ENCODE measurements around the gene RFX3.
A peak's percentile ranks its signal among the peaks of the same experiment; 100 is the strongest.

The RFX3 gene

GRCh38 chr9:3478549-3478953 is 47.2 kb downstream of the RFX3 start:
- DNase-seq (ENCODE audit: low read depth in 2 of 2, low spot score in 1 of 2), result no peak

DNA sequence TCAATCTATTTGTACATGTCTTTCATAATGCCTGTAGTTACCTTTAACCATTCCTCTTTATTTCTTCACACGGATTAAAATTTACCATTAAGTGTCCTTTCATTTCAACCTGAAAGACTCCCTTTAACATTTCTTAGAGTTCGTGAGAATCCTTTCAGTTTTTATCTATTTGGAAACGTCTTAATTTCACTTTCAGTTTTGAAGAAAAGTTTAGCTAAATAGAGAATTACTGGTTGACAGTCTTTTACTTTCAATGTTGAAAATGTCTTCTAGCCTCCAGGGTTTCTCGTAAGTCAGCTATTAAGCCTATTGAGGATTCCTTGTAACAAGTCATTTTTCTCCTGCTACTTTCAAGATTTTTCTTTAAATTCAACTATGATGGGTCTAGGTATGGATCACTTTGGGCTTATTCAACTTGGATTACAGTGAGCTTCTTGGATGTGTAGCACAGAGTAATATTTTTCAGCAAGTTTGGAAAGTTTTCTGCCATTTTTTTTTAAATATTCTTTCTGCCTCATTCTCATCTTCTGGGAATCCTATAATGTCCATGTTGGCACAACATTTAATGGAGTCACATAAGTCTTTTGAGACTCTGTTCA is 48.5 kb downstream of the RFX3 start:
- DNase-seq (ENCODE audit: low read depth in 2 of 2, low spot score in 1 of 2), result no peak

DNA sequence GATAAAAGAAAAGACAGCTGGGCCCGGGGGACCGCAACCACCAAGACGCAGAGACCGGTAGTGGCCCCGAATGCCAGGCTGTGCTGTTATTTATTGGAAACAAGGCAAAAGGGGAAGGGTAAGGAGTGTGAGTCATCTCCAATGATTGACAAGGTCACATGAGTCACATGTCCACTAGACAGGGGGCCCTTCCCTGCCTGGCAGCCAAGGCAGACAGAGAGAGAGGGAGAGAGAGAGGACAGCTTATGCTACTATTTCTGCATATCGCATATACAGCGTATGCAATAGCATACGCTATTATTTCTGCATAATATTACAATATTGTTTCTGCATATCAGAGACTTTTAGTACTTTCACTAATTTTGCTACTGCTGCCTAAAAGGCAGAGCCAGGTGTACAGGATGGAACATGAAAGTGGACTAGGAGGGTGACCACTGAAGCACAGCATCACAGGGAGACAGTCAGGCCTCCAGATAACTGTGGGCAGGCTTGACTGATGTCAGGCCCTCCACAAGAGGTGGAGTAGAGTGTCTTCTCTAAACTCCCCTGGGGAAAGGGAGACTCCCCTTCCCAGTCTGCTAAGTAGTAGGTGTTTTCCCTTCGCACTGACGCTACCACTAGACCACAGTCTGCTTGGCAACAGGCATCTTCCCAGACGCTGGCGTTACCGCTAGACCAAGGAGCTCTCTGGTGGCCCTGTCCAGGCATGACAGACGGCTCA is 50.3 kb downstream of the RFX3 start:
- DNase-seq (ENCODE audit: low read depth in 2 of 2, low spot score in 1 of 2), result no peak

DNA sequence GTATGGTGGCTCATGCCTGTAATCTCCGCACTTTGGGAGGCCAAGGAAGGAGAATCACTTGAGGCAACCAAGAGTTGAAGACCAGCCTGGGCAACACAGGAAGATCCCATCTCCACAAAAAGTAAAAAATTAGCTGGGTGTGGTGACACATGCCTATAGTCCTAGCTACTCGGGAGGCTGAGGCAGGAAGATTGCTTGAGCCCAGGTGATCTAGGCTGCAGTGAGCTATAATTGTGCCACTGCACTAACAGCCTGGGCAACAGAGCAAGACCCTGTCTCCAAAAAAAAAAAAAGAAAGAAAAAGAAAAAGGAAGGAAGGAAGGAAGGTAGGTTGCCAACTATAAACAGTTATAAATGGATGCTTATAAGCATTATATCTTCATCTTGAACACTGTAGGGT is 51.0 kb downstream of the RFX3 start:
- DNase-seq (ENCODE audit: low read depth in 2 of 2, low spot score in 1 of 2), result no peak

DNA sequence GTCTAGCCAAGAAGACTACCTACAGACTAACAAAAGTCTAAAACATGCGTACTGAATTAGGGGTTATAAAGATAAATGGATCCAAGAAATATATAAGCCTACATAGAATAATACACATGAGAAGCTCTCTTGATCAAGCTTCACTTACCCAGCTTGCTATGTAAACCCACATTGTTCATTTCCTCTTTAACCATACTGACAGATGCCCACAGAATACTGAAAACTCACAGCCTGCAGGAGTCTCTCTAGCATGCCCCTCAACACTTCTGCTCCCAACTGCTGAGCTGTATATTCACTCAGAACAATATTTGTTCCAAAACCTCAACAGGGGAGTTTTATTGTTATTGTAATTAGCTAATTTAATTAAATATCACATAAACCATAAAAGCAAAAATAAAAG is 52.4 kb downstream of the RFX3 start:
- DNase-seq (ENCODE audit: low read depth in 2 of 2, low spot score in 1 of 2), result no peak

DNA sequence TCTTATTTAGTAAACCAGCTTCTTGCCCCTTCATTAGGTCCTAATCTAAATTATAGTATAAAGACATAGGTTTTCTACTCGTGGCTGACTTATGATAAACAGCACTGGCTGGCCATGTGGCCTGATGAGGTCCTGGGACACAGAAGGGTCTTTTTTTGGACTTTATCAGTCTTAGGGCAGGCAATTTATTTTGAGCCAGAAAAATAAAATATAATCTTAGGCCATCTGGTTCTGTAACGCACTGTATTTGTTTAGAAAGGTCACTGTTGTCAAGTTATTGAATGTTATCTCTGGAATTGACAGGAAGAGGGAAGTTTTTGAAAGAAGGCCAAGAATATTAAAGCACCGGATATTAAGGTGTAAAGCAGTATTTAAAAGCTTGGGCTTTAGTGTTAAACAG is 53.9 kb downstream of the RFX3 start:
- no peak for DNase-seq (ENCODE audit: low read depth in 2 of 2, low spot score in 1 of 2)

DNA sequence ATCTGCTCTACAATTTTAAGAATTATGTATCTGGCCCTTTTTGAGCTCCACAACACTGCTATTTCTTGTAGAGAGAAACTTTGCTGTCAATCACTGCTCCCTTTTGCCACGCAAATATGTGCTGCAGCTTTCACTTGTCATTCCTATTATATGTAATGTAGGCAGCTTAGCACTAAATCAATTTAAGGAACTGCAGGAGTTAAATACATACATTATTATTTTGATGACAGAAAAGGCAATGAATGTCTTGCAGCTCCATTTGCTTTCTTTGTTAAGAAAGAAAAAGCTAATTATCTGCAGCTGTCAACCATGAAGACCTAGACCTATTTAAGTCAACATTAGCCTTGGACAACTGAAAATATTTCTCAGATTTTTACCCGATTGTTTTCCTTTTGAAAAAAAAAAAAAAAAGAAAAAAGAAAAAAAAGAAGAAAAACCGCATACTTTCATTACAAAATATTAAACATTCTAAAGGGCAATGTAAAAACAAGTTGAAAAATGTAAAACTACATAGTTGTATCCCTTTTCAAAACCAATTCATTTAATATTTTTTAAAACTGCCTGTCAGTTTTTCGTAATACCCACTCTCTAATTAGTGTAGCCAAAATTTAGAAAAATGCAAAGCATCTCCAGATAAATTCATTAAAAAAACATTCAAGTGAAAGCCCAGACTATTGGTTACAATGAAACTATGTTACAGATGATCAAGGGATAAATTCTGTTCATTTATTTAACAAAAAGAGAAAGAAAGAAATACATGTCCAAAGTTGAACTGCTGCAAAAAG is 57.2 kb downstream of the RFX3 start:
- DNase-seq (ENCODE audit: low read depth in 2 of 2, low spot score in 1 of 2), result no peak

DNA sequence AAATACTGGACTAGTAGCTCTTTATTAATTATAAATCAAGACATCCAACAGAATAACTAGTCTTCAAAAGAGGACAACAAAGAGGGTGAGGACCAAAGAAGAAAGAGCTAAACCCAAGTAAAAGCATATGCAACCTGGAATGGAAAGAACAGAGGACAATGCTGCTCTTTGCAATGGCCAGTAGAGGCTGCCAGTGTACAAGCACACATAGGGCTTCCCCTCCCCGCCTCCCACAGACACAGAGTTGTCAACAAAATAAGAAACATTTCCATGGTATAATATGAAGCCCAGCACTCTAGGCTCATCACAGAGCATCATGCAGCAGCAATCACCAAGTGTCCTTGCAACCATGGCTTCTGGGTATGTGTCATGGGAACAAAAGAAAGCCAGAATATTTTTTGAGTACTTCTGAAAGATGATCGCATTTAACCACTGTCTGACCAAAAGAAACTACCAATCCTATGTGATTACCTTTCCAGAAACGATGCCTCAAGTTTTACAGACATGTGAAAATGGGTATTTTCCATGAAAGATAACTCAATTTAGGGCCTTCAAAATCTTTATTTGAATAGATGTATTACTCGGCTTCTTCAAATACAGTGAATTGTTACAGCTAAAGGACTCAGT is 58.1 kb downstream of the RFX3 start:
- DNase-seq (ENCODE audit: low read depth in 2 of 2, low spot score in 1 of 2), result peak; percentile 15 to 20

GRCh38 chr9:3464033-3464638 is 61.7 kb downstream of the RFX3 start:
- no peak for DNase-seq (ENCODE audit: low read depth in 2 of 2, low spot score in 1 of 2)

DNA sequence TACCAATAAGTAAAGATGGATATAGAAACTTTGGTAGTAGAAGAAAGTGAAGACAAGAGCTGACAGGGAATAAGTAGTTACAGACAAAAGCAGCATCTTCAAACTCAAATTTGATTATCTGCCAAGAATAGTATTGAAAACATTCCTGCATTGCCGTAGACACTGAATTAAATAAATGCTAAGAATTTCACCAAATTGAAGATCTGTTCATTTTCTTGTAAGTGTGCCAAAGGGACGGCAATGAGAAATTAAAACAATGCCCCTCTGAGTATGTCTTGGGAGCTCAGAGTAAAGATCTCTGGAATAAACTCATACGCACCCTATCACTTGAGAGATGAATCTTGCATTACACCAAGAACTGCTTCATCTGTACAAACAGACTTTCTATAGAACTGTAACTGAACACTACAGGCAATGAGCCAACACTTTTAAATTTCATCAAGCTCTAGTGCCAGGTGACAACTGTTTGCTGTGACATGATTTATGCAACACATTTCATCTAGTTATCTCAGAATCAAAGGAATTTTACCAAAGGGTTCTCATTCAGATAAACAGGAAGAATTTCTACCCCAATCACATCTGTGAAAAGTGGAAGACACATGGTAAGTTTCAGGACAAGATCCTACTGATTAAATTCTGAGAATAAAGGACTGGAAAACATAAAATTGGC is 66.9 kb downstream of the RFX3 start:
- DNase-seq (ENCODE audit: low read depth in 2 of 2, low spot score in 1 of 2), result no peak

DNA sequence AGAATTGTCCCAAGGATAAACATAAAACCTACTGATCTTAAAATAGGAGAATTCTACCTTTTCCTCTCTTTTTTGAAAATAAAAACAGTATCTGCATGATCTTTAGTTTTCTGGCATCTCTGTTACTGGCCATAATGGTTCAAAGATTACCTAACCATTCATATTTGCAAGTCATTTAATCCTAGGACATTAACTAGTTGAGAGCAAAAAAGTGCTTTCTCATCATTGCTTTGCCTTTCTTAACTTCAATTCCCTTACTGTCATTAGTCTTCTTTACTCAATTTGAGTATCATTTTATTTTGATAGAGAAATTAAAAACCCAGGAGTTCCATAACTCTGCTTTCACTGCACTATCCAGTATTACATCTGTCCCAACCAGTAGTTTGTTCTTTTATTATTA is 68.6 kb downstream of the RFX3 start:
- DNase-seq (ENCODE audit: low read depth in 2 of 2, low spot score in 1 of 2), result no peak

DNA sequence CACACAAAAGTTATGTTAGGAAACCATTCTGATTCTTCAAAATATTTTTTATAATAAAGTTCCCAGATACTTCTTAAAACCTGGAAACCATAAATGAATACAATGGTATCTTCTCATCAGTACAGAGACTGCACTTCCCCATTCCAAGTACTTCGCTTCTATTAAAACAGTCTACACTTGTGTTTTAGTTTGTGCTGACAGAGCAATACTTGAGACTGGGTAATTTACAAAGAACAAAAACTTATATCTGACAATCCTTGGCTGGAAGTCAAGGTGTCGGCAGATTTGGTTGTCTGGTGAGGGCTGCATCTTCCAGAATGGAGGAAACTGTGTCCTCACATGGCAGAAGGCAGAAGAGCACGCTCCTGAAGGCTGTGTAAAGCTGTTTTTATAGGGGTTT is 70.1 kb downstream of the RFX3 start:
- no peak for DNase-seq (ENCODE audit: low read depth in 2 of 2, low spot score in 1 of 2)

DNA sequence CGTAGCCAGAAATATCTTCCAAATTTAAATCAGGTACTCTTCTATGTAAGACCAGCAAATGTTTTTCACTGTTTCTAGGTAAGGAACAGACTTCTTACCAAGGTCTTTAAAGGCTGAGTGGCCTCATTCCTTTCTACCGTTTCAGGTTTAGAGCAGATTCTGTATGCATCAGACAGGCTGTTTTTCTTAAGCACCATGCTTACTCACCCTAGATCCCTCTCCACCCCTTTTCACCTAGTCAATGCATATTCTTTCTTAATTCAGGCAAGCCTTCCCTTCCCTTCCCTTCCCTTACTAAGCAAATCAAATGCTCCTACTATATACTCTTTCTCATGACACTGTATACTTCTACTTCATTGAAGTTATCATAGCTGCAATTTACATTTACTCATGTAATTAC is 70.7 kb downstream of the RFX3 start:
- no peak for DNase-seq (ENCODE audit: low read depth in 2 of 2, low spot score in 1 of 2)

DNA sequence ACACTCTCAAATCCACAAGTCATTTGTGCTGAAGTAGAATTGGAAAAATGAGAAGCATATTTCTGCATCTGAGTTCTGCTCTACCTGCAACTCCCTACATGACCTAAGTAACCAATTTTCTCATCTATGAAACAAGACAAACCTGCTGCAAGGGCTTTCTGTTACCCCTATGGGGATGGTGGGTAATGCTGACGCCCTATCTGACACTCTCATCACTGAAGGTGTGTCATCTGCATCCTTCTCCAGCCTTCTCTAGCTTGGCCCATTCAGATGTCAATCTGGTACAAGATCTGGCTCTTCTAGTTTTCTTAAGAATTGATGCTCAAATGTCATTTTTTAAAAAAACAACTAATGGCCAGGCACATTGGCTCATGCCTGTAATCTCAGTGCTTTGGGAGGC is 73.8 kb downstream of the RFX3 start:
- DNase-seq (ENCODE audit: low read depth in 2 of 2, low spot score in 1 of 2), result no peak

DNA sequence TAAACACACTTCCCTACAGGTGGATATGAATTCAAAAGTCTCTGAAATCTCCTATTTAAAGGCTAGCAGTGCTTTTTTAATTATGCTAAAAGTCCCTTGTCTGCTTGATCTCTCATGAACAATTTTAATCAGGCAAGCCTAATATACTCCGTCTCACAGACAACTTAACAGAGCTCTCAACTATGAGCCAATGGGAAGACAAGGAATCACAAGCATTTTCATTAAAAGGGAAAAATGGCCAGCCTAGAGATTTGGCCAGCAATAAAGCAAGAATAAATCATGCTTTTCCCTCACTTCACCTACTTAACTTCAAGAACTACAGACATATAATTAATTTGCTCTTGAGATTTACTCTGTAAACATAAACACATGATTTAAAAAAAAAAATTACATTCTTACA is 78.0 kb downstream of the RFX3 start:
- DNase-seq (ENCODE audit: low read depth in 2 of 2, low spot score in 1 of 2), result no peak

DNA sequence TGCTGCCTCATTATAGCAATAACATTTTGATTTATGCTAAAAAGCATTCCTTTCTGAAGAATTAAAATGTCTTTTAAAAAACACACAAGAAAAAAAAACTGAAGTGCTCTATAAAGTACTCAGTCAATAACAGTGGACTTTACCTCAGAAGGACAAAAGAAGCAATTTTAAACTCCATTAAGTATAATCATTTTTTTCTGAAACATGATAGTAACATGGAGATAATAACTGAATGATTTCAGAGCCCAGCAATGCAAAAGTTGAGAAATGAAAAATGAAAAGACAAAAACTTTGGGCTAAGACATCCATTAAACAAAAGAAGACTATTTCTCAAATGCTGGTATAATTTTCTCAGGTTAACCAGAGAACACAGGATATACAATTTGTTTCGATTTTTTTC is 78.7 kb downstream of the RFX3 start:
- DNase-seq (ENCODE audit: low read depth in 2 of 2, low spot score in 1 of 2), result no peak

DNA sequence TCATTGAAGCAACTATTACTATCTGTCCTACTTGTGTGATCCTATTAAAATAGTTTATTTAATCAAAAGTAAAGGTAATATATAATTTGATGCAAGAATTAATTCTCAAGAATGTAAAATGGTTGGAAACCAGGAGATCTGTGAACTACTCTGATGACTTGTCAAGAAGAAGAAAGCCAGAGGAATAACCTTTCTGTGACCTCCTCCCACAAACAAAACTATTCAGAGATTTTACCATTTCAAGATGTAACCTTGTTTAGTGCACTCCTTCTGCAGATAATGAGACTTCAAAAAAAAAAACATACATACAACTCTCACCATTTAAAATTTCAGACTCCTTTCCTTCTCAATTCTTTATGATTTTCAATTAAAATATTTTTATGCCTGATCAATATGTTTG is 79.5 kb downstream of the RFX3 start:
- DNase-seq (ENCODE audit: low read depth in 2 of 2, low spot score in 1 of 2), result no peak

DNA sequence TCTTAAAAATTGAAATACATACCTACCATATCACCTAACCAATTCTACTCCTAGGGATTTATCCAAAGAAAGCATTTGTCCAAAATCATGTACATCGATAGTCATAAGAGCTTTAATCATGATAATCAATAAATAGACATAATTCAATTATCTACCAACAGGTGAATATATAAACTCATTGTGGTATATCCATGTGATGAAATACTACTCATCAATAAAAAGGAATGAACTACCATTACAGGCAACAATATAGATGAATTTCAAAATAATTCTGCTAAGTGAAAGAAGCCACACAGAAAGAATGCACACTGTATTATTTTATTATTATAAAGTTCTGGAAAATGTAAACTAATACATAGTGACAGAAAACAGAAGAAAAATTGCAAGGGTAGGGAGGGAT is 81.8 kb downstream of the RFX3 start:
- DNase-seq (ENCODE audit: low read depth in 2 of 2, low spot score in 1 of 2), result no peak

DNA sequence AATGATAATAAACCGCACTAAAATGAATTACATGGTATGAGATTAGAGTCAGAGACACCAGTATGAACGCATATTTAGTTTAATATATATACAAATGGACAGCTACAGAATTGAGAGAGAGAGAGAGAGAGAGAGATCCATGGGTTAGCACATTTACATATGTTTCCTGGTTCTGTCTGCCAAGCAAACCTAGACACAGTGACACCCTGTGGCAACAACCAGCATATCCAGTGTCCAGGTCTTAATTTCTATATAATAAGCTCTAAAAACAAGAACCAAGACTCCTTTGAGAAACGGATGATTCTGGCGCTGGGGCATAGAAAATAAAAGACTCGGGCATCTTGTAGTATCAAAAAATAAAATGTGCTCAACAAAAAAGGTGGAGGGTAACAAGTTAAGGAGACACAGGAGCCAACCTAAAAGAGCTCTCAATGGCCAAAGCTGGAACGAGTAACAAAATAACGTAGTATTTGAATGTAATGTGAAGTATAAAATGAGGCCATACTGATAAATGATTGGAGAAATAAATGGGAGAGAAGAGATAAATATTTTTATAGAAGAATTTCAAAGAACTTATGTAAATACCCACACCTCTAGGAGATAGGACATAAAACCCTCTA is 84.5 kb downstream of the RFX3 start:
- DNase-seq (ENCODE audit: low read depth in 2 of 2, low spot score in 1 of 2), result no peak

GRCh38 chr9:3436629-3437420 is 89.0 kb downstream of the RFX3 start:
- DNase-seq (ENCODE audit: low read depth in 2 of 2, low spot score in 1 of 2), result no peak

All from stimulated activated CD8-positive, alpha-beta memory T cell treated with anti-CD3 and anti-CD28 coated beads, Interleukin-4, amount 100 ng/mL, for 4 hours (primary cell).